Upper lobe of left lung (tissue), 4 donors: ENCODE results near the gene GRIK1.

Experiments used
- CTCF ChIP-seq, 6 experiments: fragments of 450-650 bp in 4 of 6; fragments of 200-600 bp in 2 of 6; sonication (generic) in 2 of 6; IDR thresholded peaks; one replicate each; pipeline ENCODE4 v1.5.1; 2016 to 2019; ENCODE audit warnings: antibody characterized with exemption in 6 of 6
- POLR2A ChIP-seq, 4 donors: fragments of 450-650 bp; IDR thresholded peaks; one replicate each; pipeline ENCODE4 v1.5.1; 2016 to 2017; ENCODE audit warnings: antibody characterized with exemption in 4 of 4, mild to moderate bottlenecking in 2 of 4

DNA sequence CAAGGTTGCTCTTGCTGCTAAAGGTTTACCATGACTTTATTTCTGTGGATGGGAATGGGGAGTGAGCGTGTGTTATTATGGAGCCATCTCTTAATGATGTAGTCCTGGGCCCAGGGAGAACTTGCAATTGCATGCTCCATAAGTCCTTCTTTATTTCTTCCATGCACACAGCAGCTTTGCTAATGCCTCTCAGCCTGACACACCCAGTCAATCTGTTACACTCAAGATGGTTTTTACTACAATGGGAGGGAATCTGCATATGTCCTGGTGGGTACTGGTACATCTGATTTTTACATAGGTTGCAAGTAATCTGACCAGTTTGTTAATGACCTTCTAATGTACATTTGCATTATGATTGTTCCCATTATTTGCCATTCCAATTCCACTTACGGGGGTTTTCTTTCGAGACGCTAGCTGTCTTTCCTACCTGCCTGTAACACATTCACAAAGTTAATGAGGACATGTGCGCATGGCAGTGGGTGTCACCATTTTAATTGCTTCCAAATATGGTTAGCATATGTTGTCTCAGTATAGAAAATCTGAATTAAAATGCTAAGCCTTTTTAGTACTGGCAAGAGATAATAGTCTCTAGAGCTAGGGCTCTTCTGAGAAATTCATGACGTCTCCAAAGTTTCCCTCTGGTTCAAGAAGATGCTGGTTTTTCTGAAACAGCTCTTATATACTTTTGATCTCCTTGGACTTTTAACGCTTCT lies 188.2 kb downstream of the GRIK1 start:
- TF ChIP-seq CTCF (IDR thresholded peaks at IDR 0.05) (no peak), POLR2A (IDR thresholded peaks at IDR 0.05) (no peak)
